HEK293T (cell line): ENCODE measurements around the gene CBR4.

Experiments used
- CTCF ChIA-PET: fragments of 350-600 bp; formaldehyde crosslinking; extraction: SDS; loops from one replicate; lab custom pipeline; 2021; ENCODE audit warnings: antibody characterized with exemption, inconsistent platforms; lab: Yijun Ruan, JAX
- POLR2A ChIA-PET: fragments of 350-600 bp; formaldehyde crosslinking; extraction: SDS; loops from one replicate; lab custom pipeline; 2020; ENCODE audit warnings: antibody characterized with exemption, inconsistent platforms; lab: Yijun Ruan, JAX
- DNase-seq: peaks from one replicate; pipeline ENCODE4 v3.0.0; 2012; ENCODE audit warnings: mixed read lengths; ENCODE audit errors: extremely low spot score
- ARNT ChIP-seq: fragments of 450-650 bp; IDR thresholded peaks from 2 replicates; pipeline ENCODE4 v1.6.1; 2017; ENCODE audit warnings: mild to moderate bottlenecking
- BHLHE40 ChIP-seq: fragments of 450-650 bp; IDR thresholded peaks from 2 replicates; pipeline ENCODE4 v1.6.1; 2016; ENCODE audit warnings: mild to moderate bottlenecking, moderate library complexity, borderline replicate concordance
- CTBP1 ChIP-seq: fragments of 450-650 bp; IDR thresholded peaks from 2 replicates; pipeline ENCODE4 v1.6.1; 2016; ENCODE audit warnings: borderline replicate concordance
- ELF4 ChIP-seq: fragments of 450-650 bp; IDR thresholded peaks from 2 replicates; pipeline ENCODE4 v1.6.1; 2017; ENCODE audit warnings: antibody characterized with exemption
- FOXA1 ChIP-seq: fragments of 450-650 bp; IDR thresholded peaks from 2 replicates; pipeline ENCODE4 v1.6.1; 2016; ENCODE audit warnings: mild to moderate bottlenecking
- FOXK2 ChIP-seq: fragments of 450-650 bp; IDR thresholded peaks from 2 replicates; pipeline ENCODE4 v1.6.1; 2016; ENCODE audit warnings: mild to moderate bottlenecking
- FOXM1 ChIP-seq: fragments of 450-650 bp; IDR thresholded peaks from 2 replicates; pipeline ENCODE4 v1.6.1; 2017; ENCODE audit warnings: mild to moderate bottlenecking, borderline replicate concordance
- HDGF ChIP-seq: fragments of 450-650 bp; IDR thresholded peaks from 2 replicates; pipeline ENCODE4 v1.6.1; 2017; ENCODE audit warnings: antibody characterized with exemption, borderline replicate concordance
- L3MBTL2 ChIP-seq: fragments of 450-650 bp; conservative IDR thresholded peaks from 2 replicates; pipeline ENCODE4 v1.6.1; 2016; ENCODE audit warnings: mild to moderate bottlenecking
- LEF1 ChIP-seq: fragments of 450-650 bp; IDR thresholded peaks from 2 replicates; pipeline ENCODE4 v1.6.1; 2017; ENCODE audit warnings: mild to moderate bottlenecking, borderline replicate concordance
- NFRKB ChIP-seq: fragments of 450-650 bp; IDR thresholded peaks from 2 replicates; pipeline ENCODE4 v1.6.1; 2016; ENCODE audit warnings: mild to moderate bottlenecking, moderate library complexity
- PKNOX1 ChIP-seq: fragments of 450-650 bp; IDR thresholded peaks from 2 replicates; pipeline ENCODE4 v1.6.1; 2016
- SP1 ChIP-seq: fragments of 450-650 bp; IDR thresholded peaks from 2 replicates; pipeline ENCODE4 v1.6.1; 2017
- SUZ12 ChIP-seq: fragments of 450-650 bp; IDR thresholded peaks from 2 replicates; pipeline ENCODE4 v1.6.1; 2016; ENCODE audit warnings: mild to moderate bottlenecking
- TARDBP ChIP-seq: fragments of 450-650 bp; IDR thresholded peaks from 2 replicates; pipeline ENCODE4 v1.6.1; 2016
- ZNF384 ChIP-seq: fragments of 450-650 bp; IDR thresholded peaks from 2 replicates; pipeline ENCODE4 v1.6.1; 2016

The CBR4 gene

GRCh38 chr4:169005453-169006099 lies 4.5 kb downstream of the CBR4 start:
- TF ChIP-seq PKNOX1 (no peak), FOXA1 (no peak), NFRKB (no peak), ZNF384 (no peak)
- CTCF ChIA-PET: interaction anchor here (2.1 kb wide), 1 partner anchor 82 kb away, joined by 4 read pairs; no protein-coding TSS in a partner anchor
- POLR2A ChIA-PET: no interaction called here

GRCh38 chr4:169000315-169000714 lies 9.7 kb downstream of the CBR4 start:
- ChIA-PET CTCF (interaction anchor here (0.7 to 2.1 kb wide), 3 partner anchors 9 to 77 kb away, joined by 3 to 16 read pairs (median 3); partner anchors contain the start of gene CBR4), POLR2A (interaction anchor here (1.7 to 4.5 kb wide), 2 partner anchors 8 to 10 kb away, joined by 4 to 35 read pairs; partner anchors contain the start of gene CBR4)
- DNase-seq: no peak
- TF ChIP-seq ELF4 (no peak), TARDBP (no peak), PKNOX1 (no peak), FOXA1 (no peak), LEF1 (no peak), ARNT (no peak), L3MBTL2 (no peak), ZNF384 (no peak), SP1 (no peak), FOXK2 (no peak), FOXM1 (no peak), NFRKB (no peak), CTBP1 (no peak), SUZ12 (no peak), HDGF (no peak), BHLHE40 (no peak)

More at GRCh38 chr4:169005453-169006099, 4.5 kb downstream of the CBR4 start:
- no peak for DNase-seq

GRCh38 chr4:168999809-169000208 lies 10.2 kb downstream of the CBR4 start:
- ChIA-PET POLR2A (interaction anchor here (1.7 to 4.5 kb wide), 2 partner anchors 8 to 10 kb away, joined by 4 to 35 read pairs; partner anchors contain the start of gene CBR4), CTCF (interaction anchor here (2.1 kb wide), 1 partner anchor 10 kb away, joined by 16 read pairs; the partner anchor contains the start of gene CBR4)
- DNase-seq: no peak
- TF ChIP-seq LEF1: no peak
- TF ChIP-seq FOXM1: no peak
- no peak for TF ChIP-seq ELF4
- no peak for TF ChIP-seq HDGF

GRCh38 chr4:168998596-168998995 lies 11.5 kb downstream of the CBR4 start:
- DNase-seq: no peak
- CTCF ChIA-PET: interaction anchor here (0.6 kb wide), 1 partner anchor 11 kb away, joined by 7 read pairs; no protein-coding TSS in a partner anchor
- POLR2A ChIA-PET: interaction anchor here (4.5 kb wide), 1 partner anchor 12 kb away, joined by 35 read pairs; the partner anchor contains the start of gene CBR4
- no peak for TF ChIP-seq BHLHE40
- TF ChIP-seq FOXM1: no peak
- TF ChIP-seq FOXK2: no peak
- no peak for TF ChIP-seq ELF4
- TF ChIP-seq NFRKB: no peak
- no peak for TF ChIP-seq LEF1
- TF ChIP-seq FOXA1: no peak
- TF ChIP-seq TARDBP: no peak
- no peak for TF ChIP-seq SP1
- no peak for TF ChIP-seq L3MBTL2

GRCh38 chr4:168995537-168996295 lies 14.3 kb downstream of the CBR4 start:
- no peak for DNase-seq
- TF ChIP-seq ARNT (no peak), LEF1 (no peak), FOXM1 (no peak), TARDBP (no peak), PKNOX1 (no peak), CTBP1 (no peak), BHLHE40 (no peak), FOXK2 (no peak), SP1 (no peak), HDGF (no peak), NFRKB (no peak), FOXA1 (no peak), SUZ12 (no peak)
- POLR2A ChIA-PET: interaction anchor here (1.5 to 3.2 kb wide), 2 partner anchors 14 to 16 kb away, joined by 3 to 18 read pairs; partner anchors contain the start of gene CBR4
- CTCF ChIA-PET: interaction anchor here (0.6 to 1.4 kb wide), 3 partner anchors 15 to 571 kb away, joined by 3 to 7 read pairs (median 3); partner anchors contain the start of gene CBR4
